Activated CD4-positive, alpha-beta T cell treated with anti-CD3 and anti-CD28 coated beads, Interleukin-2, amount 50 U/mL, for 16 hours (primary cell): ENCODE data around the gene LSMEM2.
"Not testable (repeated sequence)": the region's sequence is repeated elsewhere in the genome, so short reads cannot be mapped to it uniquely, and the experiment has no call there.

Experiments
- DNase-seq: peaks from one replicate; pipeline ENCODE4 v3.0.0-alpha.2; 2020

The LSMEM2 gene

DNA sequence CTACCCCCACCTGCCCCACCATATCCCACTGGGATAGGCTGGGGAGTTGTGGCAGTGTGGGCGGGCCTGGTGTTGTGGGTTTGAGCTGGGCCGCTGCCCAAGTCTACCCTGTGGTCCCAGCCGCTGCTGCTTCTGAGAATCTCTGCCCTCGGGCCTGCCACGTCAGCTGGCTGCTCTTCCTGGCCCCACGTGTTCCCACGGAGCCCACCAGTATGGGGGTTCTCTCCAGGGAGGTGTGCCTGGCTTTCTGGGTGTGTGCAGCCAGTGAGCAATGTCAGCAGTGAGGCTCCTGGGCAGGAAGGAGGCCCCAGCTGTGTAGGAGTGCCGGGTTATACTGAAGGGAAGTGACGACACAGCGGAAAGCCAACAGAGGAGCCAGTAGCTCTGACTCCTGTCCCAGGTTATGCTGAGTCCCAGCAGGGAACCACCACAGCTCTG is 32.4 kb upstream of the LSMEM2 start:
- peak; percentile 92 for DNase-seq

DNA sequence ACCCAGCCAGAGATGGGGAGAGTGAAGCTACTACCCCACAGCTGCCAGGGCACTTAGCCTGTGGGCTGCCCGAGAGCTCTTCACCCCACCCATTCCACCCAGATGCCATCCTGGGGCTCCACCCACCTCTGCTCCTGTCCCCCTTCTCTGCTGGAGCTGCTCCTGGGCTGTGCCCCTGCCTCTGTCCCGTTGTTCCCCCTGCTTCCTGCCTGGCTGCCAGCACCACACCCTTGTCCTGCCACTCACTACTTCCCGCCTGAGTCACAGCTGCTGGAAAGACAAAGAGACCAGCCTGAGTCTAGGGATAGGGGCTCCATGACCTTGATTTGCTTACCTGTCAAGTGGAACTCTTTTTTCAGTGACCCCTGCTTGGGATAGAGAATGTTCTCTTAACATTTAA is 30.5 kb upstream of the LSMEM2 start:
- no peak for DNase-seq

DNA sequence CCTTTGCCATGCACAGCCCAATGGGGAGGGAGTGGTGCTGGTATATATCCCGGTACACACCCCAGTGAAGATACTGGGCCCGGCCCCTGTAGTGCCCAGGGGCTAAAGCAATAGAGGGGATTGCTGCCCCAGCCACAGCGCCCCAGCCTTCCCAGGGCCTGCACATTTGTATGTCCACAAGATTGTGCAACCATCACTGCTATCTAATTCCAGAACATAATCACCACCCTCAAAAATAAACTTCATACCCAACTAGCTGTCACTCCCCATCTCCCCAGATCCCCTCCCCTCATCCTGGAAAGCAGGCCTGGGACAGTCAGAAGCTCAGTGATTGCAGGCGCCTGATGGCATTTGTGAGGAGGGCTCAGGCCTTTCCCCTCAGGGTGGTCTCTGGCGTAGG is 29.4 kb upstream of the LSMEM2 start:
- no peak for DNase-seq

DNA sequence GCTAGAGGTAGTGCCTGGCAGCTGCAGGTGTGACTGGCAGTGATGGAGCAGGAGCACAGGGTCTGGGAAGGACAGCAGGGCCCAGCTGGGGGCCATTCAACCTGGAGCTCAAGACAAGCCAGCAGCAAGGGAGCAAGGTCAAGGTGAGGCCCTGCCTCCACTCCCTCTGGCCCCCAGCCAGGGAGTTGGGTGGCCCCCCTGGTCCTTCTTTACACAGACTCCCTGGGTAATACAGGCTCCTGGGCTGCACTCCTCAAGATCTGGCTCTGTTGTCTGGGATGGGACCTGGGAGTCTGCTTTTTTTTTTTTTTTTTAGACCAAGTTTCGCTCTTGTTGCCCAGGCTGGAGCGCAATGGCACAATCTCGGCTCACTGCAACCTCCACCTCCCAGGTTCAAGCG is 28.4 kb upstream of the LSMEM2 start:
- no peak for DNase-seq

DNA sequence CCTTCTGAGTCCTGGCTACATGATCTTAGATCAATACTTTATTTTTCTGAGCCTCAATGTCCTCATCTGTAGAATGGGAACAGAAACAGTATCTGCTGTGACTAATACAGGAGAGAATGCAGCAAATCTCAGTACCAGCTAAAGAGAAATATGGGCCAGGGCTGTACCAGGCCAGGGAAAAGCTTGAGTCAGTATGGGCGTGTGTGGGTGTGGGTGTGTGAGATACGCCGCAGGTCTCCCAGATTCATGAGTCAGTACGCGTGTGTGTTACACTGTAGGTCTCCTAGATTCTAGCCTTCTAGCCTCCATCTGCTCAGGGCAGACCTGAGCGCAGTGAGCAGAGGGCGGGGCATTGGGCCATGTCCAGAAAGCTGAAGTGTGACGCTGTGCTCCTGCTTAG is 27.7 kb upstream of the LSMEM2 start:
- DNase-seq = peak; percentile 42

DNA sequence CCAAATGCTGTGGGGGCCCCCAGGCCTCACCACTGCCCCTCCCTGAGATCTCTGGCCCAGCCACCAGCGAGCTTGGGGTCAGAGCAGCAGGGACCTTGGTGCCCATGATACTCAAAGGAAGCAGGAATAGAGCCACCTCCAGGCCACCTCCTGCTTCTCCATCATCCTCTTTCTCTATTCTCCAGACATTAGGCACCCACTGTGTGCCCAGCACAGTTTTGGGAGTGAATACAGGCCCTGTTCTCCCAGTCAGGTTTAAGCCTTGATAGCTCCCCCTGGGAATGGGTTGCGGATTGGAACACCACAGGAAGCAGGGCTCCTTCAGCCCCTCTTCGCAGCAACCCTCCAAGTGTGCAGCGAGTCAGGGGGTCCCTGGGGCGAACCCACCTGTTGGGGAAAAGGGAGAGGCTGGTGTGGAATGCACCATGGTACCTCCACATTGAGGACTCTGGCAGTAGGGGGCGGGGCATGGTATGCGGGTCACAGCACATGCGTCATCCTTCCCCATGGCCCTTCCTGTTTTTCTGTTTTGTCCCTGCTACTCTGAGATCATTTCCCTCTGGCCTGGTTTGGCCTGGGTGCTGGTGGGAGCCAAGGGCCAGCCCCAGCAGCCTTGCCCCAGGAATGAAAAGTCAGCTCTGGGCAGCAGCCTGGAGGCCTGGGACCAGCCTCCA is 24.2 kb upstream of the LSMEM2 start:
- no peak for DNase-seq

DNA sequence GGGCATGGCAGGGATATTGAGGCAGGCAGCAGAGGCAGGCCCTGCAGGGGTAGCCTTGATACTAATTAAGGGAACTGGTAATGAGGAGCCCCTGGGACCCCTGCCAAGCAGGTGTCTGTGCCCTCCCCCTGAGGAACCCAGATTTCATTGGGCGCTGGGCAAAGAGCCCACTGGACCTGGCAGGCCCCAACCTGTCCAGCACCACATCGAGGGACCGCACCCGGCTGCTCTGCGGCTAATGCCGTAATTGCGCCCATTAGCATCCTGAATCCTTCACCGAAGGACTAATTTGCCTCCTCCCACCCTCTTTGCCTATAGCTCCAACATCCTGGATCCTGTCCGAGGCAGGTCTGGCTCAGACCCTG is 23.7 kb upstream of the LSMEM2 start:
- no peak for DNase-seq

DNA sequence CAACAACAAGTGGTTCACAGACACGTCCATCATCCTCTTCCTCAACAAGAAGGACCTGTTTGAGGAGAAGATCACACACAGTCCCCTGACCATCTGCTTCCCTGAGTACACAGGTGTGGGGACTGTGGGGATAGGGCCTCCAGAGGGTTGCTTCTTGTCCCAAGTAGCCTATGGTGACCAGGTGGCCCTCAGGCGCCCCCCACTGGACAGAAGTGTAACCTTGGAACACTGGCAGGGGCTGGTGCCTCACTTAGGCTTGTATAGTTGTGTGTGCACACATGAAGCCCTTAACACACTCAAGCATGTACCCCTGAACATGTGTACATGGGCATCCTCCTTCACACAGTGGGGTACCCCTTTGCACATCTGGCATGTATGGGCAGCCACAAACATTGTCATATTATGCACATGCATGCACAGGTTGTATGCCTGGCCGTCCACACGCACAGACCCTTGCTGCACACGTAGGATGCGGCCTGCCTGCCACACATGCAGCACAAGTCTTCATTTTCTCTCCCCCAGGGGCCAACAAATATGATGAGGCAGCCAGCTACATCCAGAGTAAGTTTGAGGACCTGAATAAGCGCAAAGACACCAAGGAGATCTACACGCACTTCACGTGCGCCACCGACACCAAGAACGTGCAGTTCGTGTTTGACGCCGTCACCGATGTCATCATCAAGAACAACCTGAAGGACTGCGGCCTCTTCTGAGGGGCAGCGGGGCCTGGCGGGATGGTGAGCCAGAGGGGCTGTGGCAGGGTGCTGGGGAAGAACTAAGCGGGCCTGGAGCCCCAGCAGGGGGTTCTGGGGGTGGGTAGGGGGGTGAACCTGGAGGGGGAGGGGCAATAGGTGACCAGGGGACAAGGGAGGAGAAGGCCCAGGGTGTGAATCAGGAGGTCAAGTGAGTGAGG is 21.7 kb upstream of the LSMEM2 start:
- DNase-seq = no peak

DNA sequence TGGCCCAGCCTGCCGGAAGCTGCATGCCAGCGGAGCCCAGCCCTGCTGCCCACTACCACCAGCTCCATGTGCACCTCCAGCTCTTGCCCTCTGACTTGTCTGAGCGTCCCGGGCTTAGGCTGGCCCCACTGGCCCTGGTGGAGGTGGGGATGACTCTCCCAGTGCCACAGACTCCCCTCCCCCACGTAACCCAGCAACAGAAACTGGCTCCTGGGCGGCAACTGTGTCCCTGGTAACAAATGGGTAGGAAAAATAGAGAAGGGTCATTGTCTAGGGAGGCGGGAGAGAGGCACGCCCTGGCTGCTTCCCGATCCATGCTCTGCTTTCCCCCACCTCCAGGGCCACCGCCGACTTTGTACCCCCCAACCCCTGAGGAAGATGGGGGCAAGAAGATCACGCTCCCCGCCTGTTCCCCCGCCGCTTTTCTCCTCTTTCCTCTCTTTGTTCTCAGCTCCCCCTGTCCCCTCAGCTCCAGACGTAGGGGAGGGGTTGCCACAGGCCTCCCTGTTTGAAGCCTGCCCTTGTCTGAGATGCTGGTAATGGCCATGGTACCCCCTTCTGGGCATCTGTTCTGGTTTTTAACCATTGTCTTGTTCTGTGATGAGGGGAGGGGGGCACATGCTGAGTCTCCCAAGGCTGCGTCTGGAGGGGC is 20.7 kb upstream of the LSMEM2 start:
- no peak for DNase-seq

DNA sequence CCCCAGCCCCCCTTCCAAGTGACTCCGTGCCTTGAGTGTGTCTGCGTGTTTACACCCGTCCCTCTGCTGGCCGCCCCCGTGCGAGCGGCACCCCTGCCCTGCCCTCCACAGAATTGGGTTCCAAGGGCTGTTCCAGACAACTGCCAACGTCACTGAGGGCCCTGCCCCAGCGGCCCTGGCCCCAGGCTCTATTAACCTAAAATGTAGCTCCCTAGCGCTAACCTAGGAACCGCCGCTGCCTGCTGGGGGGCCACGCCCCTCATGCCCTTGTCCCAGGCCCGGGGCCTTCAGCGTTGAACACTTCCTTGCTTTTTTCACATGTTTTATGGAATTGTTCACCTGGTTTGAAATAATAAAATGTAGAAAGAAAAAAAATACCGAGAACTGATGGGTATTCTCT is 19.9 kb upstream of the LSMEM2 start:
- no peak for DNase-seq

DNA sequence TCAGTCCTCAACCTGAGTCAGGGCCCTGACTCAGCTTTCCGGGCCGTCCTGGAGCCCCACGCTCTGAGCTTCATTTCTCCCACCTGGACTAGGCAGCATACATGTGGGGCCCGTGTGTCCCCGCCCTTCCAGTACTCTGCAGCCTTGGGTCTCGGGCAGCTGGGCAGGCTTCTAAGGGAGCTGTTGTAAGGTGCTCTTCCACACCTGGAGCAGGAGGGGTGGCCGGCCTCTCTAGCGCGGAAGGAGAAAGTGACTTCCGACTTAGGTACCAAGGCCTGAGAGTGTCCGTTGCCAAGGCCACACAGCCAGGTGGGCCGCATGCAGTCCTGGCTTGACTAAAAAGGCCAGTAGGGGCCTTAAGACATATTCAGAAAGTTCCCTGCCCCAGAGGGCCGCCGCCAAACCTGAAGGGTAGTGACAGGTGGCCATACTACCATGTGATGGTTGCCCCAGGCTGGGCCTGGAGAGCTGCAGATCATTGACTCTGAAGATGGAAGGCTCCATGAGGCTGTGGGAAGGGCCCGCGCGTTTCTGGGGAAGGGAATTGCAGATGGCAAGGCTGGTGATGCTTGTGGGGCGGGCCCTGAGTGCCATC is 19.4 kb upstream of the LSMEM2 start:
- DNase-seq = no peak

DNA sequence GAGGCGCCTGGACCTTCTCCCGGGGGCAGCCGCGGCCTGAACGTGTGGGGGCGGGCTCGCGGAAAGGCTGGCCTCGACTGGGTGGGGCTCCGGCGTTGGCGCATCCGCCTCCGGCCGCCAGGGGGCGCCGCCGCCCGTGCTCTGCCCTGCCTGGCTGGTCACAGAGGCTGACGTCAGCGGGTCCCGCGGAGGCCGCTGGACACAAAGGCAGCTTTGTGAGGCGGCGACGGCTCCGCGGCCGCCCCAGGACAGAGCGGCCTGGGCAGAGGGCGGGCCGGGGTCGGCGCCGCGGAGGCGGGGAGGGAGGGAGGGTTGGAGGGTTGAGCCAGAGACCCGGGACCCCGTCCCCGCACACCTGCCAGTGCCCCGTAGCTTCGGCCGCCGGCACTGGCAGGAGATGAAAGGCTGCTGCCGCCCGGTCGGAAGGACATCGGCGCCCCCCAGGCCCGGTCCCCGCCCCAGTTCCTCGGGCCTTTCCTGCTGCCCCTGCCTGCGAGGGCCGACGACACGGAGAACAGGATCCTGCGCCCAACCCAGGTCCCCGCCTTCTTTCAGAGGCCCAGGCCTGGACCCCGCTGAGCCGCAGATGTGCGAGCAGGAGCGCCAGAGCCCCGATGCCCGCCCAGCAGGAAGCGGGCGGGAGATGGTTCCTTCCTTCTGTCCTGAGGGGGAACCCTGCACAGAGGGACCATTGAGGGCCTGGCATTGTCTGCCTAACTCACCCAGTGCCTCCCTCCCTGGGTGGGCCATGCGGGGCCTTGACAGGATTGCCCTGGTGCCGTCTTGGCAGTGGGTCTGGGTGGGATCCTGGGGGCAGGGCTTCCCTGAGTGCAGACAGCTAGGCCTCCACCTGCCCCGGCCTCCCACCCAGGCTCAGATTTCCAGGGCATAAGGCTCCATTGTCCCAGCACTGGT is 18.6 kb upstream of the LSMEM2 start:
- DNase-seq = peak; percentile 90

DNA sequence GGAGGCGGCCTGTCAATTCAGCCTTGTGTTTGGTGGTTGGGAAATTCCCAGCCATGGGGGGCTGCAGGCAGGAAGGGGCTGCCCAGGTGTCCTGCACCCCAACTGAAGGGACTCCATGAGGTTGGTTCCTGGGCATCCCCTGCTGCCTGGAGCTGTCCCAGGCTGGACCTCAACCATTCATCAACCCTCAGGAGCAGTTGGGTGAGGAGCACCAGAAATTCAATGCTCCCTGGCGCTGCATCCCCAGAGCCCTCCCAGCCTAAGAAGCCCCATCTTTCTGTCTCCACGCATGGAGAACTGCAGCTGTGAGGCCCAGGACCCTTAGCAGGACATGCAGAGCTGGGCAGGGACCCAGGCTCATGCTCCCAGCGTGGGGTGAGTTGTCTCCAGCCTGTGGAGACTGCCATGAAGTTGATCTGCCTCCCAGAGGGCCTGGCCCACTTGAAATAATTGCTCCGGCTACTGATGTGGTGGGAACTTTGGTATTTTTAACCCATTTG is 17.9 kb upstream of the LSMEM2 start:
- no peak for DNase-seq

DNA sequence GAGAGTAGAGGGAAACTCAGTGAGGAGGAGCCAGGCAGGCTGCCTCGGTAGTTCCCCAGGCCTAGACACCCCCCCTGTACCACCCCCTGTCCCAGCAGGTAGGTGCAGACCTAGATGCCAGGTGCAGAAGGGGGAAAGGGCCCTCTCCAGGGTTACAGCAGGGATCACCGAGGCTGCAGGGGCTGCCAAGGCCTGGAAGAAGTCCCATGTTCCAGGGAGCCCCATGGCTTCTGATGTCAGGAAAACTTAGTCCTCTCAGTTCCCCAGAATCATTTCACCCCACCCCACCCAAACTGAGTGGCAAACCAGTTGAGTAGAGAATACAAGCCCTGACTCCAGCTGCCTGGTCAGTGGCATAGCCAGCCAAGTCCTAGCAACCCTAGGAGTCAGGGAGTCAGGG is 17.4 kb upstream of the LSMEM2 start:
- DNase-seq = no peak

DNA sequence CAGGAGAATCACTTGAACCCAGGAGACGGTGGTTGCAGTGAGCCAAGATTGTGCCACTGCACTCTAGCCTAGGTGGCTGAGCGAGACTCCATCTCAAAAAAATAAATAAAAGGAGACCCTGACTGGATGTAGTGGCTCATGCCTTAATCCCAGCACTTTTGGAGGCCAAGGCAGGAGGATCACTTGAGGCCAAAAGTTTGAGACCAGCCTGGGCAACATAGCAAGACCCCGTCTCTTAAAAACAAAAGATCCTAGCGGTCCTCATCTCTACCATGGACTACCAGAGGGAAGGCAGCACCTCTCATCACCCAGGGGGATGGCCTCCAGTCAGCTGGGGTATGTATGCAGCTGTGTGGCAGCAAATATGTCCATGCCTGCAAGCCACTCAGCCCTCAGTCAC is 16.7 kb upstream of the LSMEM2 start:
- not testable (repeated sequence) for DNase-seq

DNA sequence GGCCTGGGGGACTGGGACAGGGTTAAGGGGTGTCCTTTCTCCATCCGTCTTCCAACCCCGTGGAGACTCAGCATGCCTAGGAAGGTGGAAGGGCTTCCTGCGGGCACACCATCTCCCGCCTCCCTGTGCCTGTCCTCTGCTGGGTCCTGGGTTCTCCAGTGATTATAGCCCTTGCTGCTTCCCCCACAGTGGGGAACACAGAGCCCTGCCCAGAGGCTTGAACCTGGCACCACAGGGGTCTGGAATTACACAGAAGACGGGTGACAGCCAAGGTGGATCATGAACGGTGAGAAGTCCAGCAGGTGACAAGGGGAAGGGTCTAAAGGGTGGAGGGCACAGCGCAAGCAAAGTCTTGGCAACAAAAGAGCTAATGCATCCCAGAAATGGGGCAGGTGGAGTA is 16.1 kb upstream of the LSMEM2 start:
- DNase-seq = no peak

DNA sequence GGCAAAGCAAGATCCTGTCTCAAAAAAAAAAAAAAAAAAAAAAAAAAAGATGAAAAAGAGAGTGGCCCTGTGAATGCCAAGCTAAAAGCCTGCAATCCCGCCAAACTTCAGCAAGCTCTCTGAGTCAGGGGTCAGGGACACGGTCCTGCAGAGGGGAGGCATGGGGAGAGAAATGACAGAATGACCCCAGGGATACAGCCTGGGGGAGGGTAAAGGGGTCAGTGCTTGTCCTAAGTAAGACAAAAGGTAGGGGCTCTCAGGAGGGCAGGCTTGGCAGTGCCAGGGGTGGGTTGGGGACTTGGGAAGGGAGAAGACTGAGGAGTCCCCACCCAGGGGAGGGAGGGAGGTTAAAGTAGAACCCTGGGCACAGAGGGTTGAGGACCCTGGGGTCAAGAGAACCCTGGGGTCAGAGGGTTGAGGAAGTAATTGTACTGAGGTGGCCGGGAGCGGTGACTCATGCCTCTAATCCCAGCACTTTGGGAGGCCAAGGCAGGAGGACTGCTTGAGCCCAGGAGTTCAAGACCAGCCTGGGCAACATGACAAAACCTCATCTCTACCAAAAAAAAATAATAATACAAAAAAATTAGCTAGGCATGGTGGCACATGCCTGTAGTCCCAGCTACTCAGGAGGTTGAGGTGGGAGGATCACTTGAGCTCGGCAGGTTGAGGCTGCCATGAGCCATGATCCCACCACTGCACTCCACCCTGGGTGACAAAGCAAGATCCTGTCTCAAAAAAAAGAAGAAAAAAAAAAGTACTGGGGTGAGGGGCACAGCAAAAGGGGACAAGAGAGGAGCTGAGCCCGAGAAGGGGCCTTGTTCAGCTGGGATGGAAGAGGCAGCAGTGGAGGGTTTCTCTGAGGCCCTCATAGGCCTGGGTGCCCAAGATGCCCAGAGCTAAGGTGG is 15.2 kb upstream of the LSMEM2 start:
- no peak for DNase-seq

DNA sequence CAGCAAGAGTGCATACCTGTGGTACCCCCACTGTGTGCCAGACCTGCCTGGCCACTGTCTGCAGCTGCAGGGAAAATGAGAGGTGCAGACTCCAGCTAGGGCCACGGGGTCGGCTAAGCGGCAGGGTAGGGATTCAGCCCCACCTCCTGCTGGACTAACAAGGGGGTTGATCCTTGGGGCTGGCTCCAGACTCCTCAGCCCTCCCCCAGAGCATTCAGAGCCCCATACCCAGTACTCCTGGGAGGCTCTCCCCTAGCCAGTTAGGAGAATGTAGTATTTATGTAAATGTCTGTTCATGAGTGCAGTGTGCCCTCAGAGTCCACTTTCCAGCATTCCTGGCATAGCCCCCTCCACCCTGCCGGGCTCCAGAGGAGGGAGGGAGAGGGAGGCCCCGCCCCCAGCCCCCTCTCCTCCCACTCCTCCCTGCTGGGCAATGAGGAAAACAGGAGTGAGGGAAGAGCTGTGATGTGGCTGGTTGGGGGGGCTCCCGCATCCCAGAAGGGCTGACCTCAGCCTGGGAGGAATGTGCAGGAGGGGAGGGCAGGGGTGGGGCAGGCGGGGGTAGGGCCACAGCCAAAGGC is 14.4 kb upstream of the LSMEM2 start:
- no peak for DNase-seq

DNA sequence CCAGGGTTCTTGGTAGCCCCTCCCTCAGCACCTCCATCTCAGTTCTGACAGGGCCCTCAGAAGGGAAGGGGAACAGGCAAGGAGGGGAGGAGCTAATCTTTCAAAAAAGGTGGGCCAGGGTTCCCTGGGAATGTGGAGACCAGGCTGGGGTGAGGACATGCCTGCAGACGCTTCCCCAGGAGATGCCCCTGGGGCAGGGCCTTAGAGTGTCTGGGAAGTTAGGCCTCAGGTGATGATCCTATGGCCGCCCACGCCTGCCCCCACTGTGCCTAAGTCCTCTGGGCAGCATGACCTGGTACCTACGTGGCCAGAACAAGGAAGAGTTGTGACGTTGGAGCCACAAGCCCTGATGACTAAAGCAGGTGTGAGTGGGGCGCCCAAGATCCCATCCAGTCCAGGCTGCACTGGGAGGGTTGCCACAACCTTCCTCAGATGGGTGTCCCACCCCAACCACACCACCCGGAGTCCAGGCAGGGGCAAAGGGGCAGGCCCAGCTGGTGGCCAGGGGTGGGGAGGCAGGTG is 13.9 kb upstream of the LSMEM2 start:
- no peak for DNase-seq

DNA sequence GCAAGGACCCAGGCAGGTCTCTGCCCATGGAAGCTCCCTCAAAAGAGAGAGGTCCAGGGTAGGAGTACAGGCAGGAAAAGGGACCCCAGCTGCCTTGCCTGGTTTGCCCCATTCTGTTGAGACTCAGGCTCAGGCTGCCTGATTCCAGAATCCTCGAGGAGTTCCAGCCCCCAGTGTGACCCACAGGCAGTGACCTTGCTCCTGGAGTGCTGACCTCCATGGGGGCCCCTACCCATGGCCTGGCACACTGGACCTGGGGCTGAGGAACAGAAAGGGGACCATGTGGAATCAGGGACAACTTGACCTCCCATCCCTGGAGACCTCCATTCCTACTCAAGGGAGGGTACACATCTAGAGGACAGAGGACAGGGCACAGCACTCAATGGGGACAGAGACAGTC is 13.3 kb upstream of the LSMEM2 start:
- no peak for DNase-seq

DNA sequence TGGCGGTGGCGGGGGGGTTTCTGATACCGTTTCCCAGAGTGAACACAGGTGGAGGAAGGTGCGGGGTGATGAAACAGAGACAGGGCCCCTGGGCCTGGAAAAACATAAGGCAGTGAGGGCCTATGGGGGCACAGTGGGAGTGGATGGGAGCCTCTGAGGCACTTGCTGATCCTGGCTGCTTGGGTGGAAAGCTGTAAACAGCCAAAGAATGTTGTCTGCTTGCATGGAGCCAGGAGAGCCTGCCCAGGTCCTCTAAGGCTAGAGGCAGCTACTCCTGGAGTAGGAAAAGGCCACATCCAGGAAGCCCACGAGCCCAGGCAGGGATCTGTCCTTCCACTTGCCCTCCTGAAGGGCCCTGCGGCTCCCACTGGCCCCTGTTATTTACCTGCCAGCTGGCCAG is 12.9 kb upstream of the LSMEM2 start:
- DNase-seq = no peak
